H1 (cell line): ENCODE results near the gene SLC5A9. TPM values are rescaled to one million over a fixed set of nuclear protein-coding genes. Genes with fewer than 3 reads are reported as not detected.
"Not testable (repeated sequence)": the region's sequence is repeated elsewhere in the genome, so short reads cannot be mapped to it uniquely, and the experiment has no call there.

Experiments used
- CTCF ChIA-PET: fragments of 300-600 bp; sonication (Branson Sonifier 250); formaldehyde crosslinking; loops from one replicate; lab custom pipeline; 2021; ENCODE audit not compliant: partially characterized antibody; lab: Charles Lee
- POLR2A ChIA-PET: fragments of 300-600 bp; sonication (Branson Sonifier 250); formaldehyde crosslinking; loops from one replicate; lab custom pipeline; 2021; ENCODE audit warnings: inconsistent platforms; ENCODE audit not compliant: partially characterized antibody; lab: Charles Lee
- DNase-seq, 2 experiments: peaks; one replicate each; pipeline versions ENCODE4 v3.0.0 to v3.0.0-alpha.2; 2010 to 2022; ENCODE audit warnings: low spot score in 2 of 2, low read depth in 1 of 2, mixed read lengths in 1 of 2
- FAIRE-seq: peaks from 2 replicates; lab custom pipeline; 2011; peaks lifted over from hg19 to GRCh38; lab: Jason Lieb, UNC
- H2AFZ ChIP-seq: 2 replicates; pipeline ENCODE4 v1.8.1; 2012; ENCODE audit warnings: low read length, inconsistent platforms
- H2AK5ac ChIP-seq: 2 replicates; pipeline ENCODE4 v1.6.1; 2013; ENCODE audit warnings: low read depth, low read length
- H2BK120ac ChIP-seq: replicated peaks from 2 replicates; pipeline ENCODE3; 2013; ENCODE audit warnings: low read depth, low read length, inconsistent platforms
- H2BK12ac ChIP-seq: 2 replicates; pipeline ENCODE4 v1.6.1; 2013; ENCODE audit warnings: low read depth, low read length
- H2BK15ac ChIP-seq: 2 replicates; pipeline ENCODE4 v1.6.1; 2013; ENCODE audit warnings: low read length
- H2BK20ac ChIP-seq: 2 replicates; pipeline ENCODE4 v1.6.1; 2013; ENCODE audit warnings: low read length
- H2BK5ac ChIP-seq: 2 replicates; pipeline ENCODE4 v1.6.1; 2013; ENCODE audit warnings: low read depth, low read length
- H3K14ac ChIP-seq: 2 replicates; pipeline ENCODE4 v1.6.1; 2013; ENCODE audit warnings: inconsistent platforms; ENCODE audit not compliant: insufficient read length
- H3K18ac ChIP-seq: 2 replicates; pipeline ENCODE4 v1.6.1; 2013; ENCODE audit warnings: low read length; ENCODE audit errors: extremely low read depth
- H3K23ac ChIP-seq: 2 replicates; pipeline ENCODE4 v1.6.1; 2013; ENCODE audit warnings: inconsistent platforms; ENCODE audit not compliant: insufficient read length
- H3K23me2 ChIP-seq: 2 replicates; pipeline ENCODE4 v1.6.1; 2013; ENCODE audit warnings: low read depth, low read length
- H3K27ac ChIP-seq: 2 replicates; pipeline ENCODE4 v1.6.1; 2011; ENCODE audit warnings: low read depth, low read length, inconsistent platforms
- H3K27me3 ChIP-seq, 4 experiments: replicated peaks in 1 of 4; 1 replicate in 1 of 4; 2 replicates in 3 of 4; pipeline versions ENCODE4 v1.6.1 to v1.8.1; 2011 to 2013; ENCODE audit warnings: low read length in 3 of 4, mild to moderate bottlenecking in 3 of 4, inconsistent platforms in 2 of 4, mixed read lengths in 2 of 4, moderate library complexity in 1 of 4; ENCODE audit not compliant: control insufficient read depth in 3 of 4, insufficient read depth in 3 of 4; ENCODE audit errors: extremely low read depth in 1 of 4
- H3K36me3 ChIP-seq, 4 experiments: 2 replicates each; pipeline versions ENCODE4 v1.6.1 to v1.8.1; 2011 to 2013; ENCODE audit warnings: mild to moderate bottlenecking in 4 of 4, low read length in 3 of 4, moderate library complexity in 2 of 4, control low read depth in 1 of 4, inconsistent platforms in 1 of 4; ENCODE audit not compliant: insufficient read depth in 4 of 4, control insufficient read depth in 2 of 4
- H3K4ac ChIP-seq: replicated peaks from 2 replicates; pipeline ENCODE3; 2013; ENCODE audit warnings: low read length, low read depth, mixed read lengths, inconsistent platforms; ENCODE audit not compliant: insufficient read length
- H3K4me1 ChIP-seq, 4 experiments: replicated peaks in 1 of 4; 1 replicate in 1 of 4; 2 replicates in 3 of 4; pipeline versions ENCODE4 v1.6.1 to v1.8.1; 2011 to 2013; ENCODE audit warnings: low read length in 3 of 4, inconsistent platforms in 2 of 4, mixed read lengths in 1 of 4; ENCODE audit not compliant: insufficient read depth in 4 of 4, control insufficient read depth in 3 of 4
- H3K4me2 ChIP-seq, 2 experiments: 2 replicates each; pipeline versions ENCODE4 v1.6.1 to v1.8.1; 2011 to 2013; ENCODE audit warnings: low read depth in 2 of 2, low read length in 2 of 2, control low read depth in 1 of 2, inconsistent platforms in 1 of 2, mild to moderate bottlenecking in 1 of 2; ENCODE audit not compliant: insufficient read depth in 1 of 2
- H3K4me3 ChIP-seq, 4 experiments: fragments of 200-600, 300-600 bp in 1 of 4; sonication (generic), shearing (Covaris generic), sonication (Bioruptor Twin) in 1 of 4; 2 replicates each; pipeline versions ENCODE4 v1.5.1 to v1.8.1; 2011 to 2016; ENCODE audit warnings: low read length in 4 of 4, low read depth in 3 of 4, control low read depth in 2 of 4, inconsistent platforms in 2 of 4, mild to moderate bottlenecking in 2 of 4, mixed read lengths in 1 of 4, moderate library complexity in 1 of 4; ENCODE audit not compliant: insufficient read depth in 2 of 4; ENCODE audit errors: extremely low read depth in 1 of 4
- H3K56ac ChIP-seq: replicated peaks from 2 replicates; pipeline ENCODE3; 2013; ENCODE audit warnings: low read depth, mild to moderate bottlenecking, mixed read lengths, low read length, inconsistent platforms; ENCODE audit not compliant: insufficient read length
- H3K79me1 ChIP-seq: 2 replicates; pipeline ENCODE4 v1.6.1; 2013; ENCODE audit warnings: low read depth, low read length, control low read depth
- H3K79me2 ChIP-seq, 2 experiments: 2 replicates each; pipeline versions ENCODE4 v1.6.1 to v1.8.1; 2012 to 2013; ENCODE audit warnings: low read length in 2 of 2, mild to moderate bottlenecking in 2 of 2, inconsistent platforms in 1 of 2; ENCODE audit not compliant: insufficient read depth in 2 of 2, control insufficient read depth in 1 of 2
- H3K9ac ChIP-seq, 4 experiments: replicated peaks in 1 of 4; 1 replicate in 1 of 4; 2 replicates in 3 of 4; pipeline versions ENCODE4 v1.6.1 to v1.8.1; 2011 to 2013; ENCODE audit warnings: low read depth in 3 of 4, low read length in 3 of 4, control low read depth in 2 of 4, mild to moderate bottlenecking in 2 of 4, moderate library complexity in 2 of 4, inconsistent platforms in 1 of 4; ENCODE audit errors: extremely low read depth in 1 of 4
- H3K9me3 ChIP-seq, 2 experiments: 2 replicates each; pipeline versions ENCODE4 v1.6.1 to v1.8.1; 2012 to 2013; ENCODE audit warnings: mild to moderate bottlenecking in 2 of 2, moderate library complexity in 2 of 2, control low read depth in 1 of 2, inconsistent platforms in 1 of 2, low read depth in 1 of 2, low read length in 1 of 2, mixed read lengths in 1 of 2; ENCODE audit not compliant: insufficient read depth in 2 of 2
- H4K20me1 ChIP-seq, 2 experiments: replicated peaks in 1 of 2; 2 replicates each; pipeline versions ENCODE3 to v1.8.1; 2011 to 2013; ENCODE audit warnings: inconsistent platforms in 2 of 2, low read length in 2 of 2, mild to moderate bottlenecking in 1 of 2; ENCODE audit not compliant: insufficient read depth in 2 of 2, control insufficient read depth in 1 of 2
- H4K5ac ChIP-seq: 2 replicates; pipeline ENCODE4 v1.6.1; 2013; ENCODE audit warnings: low read length, low read depth, mixed read lengths, inconsistent platforms; ENCODE audit not compliant: insufficient read length
- H4K8ac ChIP-seq: 2 replicates; pipeline ENCODE4 v1.8.0; 2013; ENCODE audit warnings: mild to moderate bottlenecking, moderate library complexity, low read length, inconsistent platforms; ENCODE audit not compliant: insufficient read depth; ENCODE audit errors: extremely low read depth
- H4K91ac ChIP-seq: replicated peaks from 2 replicates; pipeline ENCODE3; 2013; ENCODE audit warnings: low read length, mixed read lengths, inconsistent platforms; ENCODE audit not compliant: insufficient read length
- WGBS, 2 experiments: shearing (Covaris generic) in 1 of 2; methylation state at CpG; one replicate each; pipeline versions ENCODE4 v1.1.6 to v1.1.7; 2013 to 2015; ENCODE audit warnings: low lambda C conversion rate in 2 of 2, mixed read lengths in 2 of 2, inconsistent platforms in 1 of 2, low coverage in 1 of 2, missing lambda C conversion rate in 1 of 2; ENCODE audit not compliant: insufficient replicate concordance in 2 of 2, insufficient coverage in 1 of 2, insufficient read length in 1 of 2; ENCODE audit errors: extremely low coverage in 1 of 2, missing lambda C conversion rate in 1 of 2; 5-methylcytosine and 5-hydroxymethylcytosine counted together
- polyA plus RNA-seq, 7 experiments: library from polyadenylated mRNA; depleted of rRNA in 3 of 7; stranded (reverse) in 5 of 7; unstranded in 2 of 7; fragments of >200 nt in 5 of 7; fragments of 200-250 nt in 2 of 7; gene quantifications; 1 replicate in 5 of 7; 2 replicates in 1 of 7; 4 replicates in 1 of 7; pipeline versions ENCODE4 v1.2.1 to v1.2.3, GENCODE V29; 2011 to 2013; ENCODE audit warnings: missing spikeins in 2 of 7, mixed read lengths in 2 of 7
- total RNA-seq: library from RNA; stranded (reverse); fragmentation: NEBNext Ultra II Directional; extraction: Animal tissue kit (Norgen Biotek cat#: 25700); gene quantifications from 2 replicates; pipeline ENCODE4 v1.2.1, GENCODE V29; 2021

Gene SLC5A9
- total and polyA plus RNA-seq, 2 of the 8 experiments (the other 6 are each of a cell fraction or from before 2014, with no cell fraction given), result 0.03 TPM; not detected in 1

DNA sequence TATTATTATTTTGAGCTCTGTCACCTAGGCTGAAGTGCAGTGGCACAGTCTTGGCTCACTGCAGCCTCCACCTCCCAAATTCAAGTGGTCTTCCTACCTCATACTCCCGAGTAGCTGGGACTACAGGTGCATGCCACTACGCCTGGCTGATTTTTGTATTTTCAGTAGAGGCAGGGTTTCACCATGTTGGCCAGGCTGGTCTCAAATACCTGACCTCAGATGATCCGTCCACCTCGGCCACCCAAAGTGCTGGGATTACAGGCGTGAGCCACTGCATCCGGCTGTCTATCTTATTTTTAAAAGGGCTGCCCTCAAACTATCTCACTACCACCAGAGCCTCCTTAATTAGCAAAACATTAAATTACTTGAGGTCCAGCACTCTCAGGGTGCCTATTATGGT is 71.6 kb downstream of the SLC5A9 start:
- H3K4me2 ChIP-seq, H3K18ac ChIP-seq, H2BK120ac ChIP-seq, FAIRE-seq, H3K9ac ChIP-seq, H4K8ac ChIP-seq, H3K79me1 ChIP-seq, H3K14ac ChIP-seq, H3K36me3 ChIP-seq, H4K20me1 ChIP-seq, H2BK5ac ChIP-seq, H3K4ac ChIP-seq, H3K27me3 ChIP-seq, H3K4me3 ChIP-seq, DNase-seq, POLR2A ChIA-PET, H2AFZ ChIP-seq, H3K23me2 ChIP-seq, H3K4me1 ChIP-seq, H4K5ac ChIP-seq, H2BK12ac ChIP-seq, H2AK5ac ChIP-seq, H3K27ac ChIP-seq, H3K9me3 ChIP-seq, H3K79me2 ChIP-seq, H3K23ac ChIP-seq, H2BK15ac ChIP-seq, H2BK20ac ChIP-seq, H3K56ac ChIP-seq, H4K91ac ChIP-seq: not testable (repeated sequence)
- WGBS, 2 experiments, result 84% methylated on average over 6 of the region's 6 CpGs; no CpG with 5 or more reads in 1 of the 2 experiments
- CTCF ChIA-PET, result interaction anchor here (1.2 kb wide), 1 partner anchor 205 kb away, joined by 3 read pairs; no protein-coding TSS in a partner anchor
